Kidney (tissue), 14 donors: ENCODE measurements around the gene CAMK2A. TPM values are rescaled to one million over a fixed set of nuclear protein-coding genes. Genes with fewer than 3 reads are reported as not detected.

Experiments used
- DNase-seq, 5 donors: peaks; one replicate each; pipeline ENCODE4 v3.0.0-alpha.2; 2013 to 2020
- FAIRE-seq: peaks from 2 replicates; lab custom pipeline; 2012; peaks lifted over from hg19 to GRCh38; lab: Jason Lieb, UNC
- H3K27ac ChIP-seq, 2 donors: one replicate each; pipeline ENCODE4 v1.7.0; 2013; ENCODE audit warnings: low read depth in 2 of 2, low read length in 2 of 2, inconsistent platforms in 1 of 2
- H3K27me3 ChIP-seq: one replicate; pipeline ENCODE4 v1.7.1; 2013; ENCODE audit warnings: low read length, inconsistent platforms; ENCODE audit not compliant: control insufficient read depth, insufficient read depth
- H3K36me3 ChIP-seq, 3 donors: one replicate each; pipeline versions ENCODE4 v1.7.0 to v1.7.1; 2013; ENCODE audit warnings: low read length in 3 of 3, control low read depth in 1 of 3, inconsistent platforms in 1 of 3; ENCODE audit not compliant: insufficient read depth in 3 of 3, control insufficient read depth in 2 of 3
- H3K4me1 ChIP-seq, 3 donors: one replicate each; pipeline versions ENCODE4 v1.7.0 to v1.7.1; 2013; ENCODE audit warnings: low read length in 3 of 3, inconsistent platforms in 1 of 3, low read depth in 1 of 3; ENCODE audit not compliant: control insufficient read depth in 2 of 3, insufficient read depth in 2 of 3
- H3K4me3 ChIP-seq, 3 donors: one replicate each; pipeline versions ENCODE4 v1.7.0 to v1.8.1; 2013; ENCODE audit warnings: low read length in 3 of 3, control low read depth in 1 of 3, inconsistent platforms in 1 of 3
- H3K9ac ChIP-seq, 3 donors: one replicate each; pipeline versions ENCODE4 v1.7.0 to v1.7.1; 2013; ENCODE audit warnings: low read length in 3 of 3, control low read depth in 1 of 3, inconsistent platforms in 1 of 3
- H3K9me3 ChIP-seq, 3 donors: one replicate each; pipeline versions ENCODE4 v1.7.0 to v1.7.1; 2013; ENCODE audit warnings: low read length in 3 of 3, control low read depth in 1 of 3, inconsistent platforms in 1 of 3; ENCODE audit not compliant: control insufficient read depth in 2 of 3, insufficient read depth in 1 of 3
- CTCF ChIP-seq: IDR thresholded peaks from 3 replicates; pipeline ENCODE4 v1.5.1; 2012; ENCODE audit warnings: mild to moderate bottlenecking, moderate library complexity, borderline replicate concordance; ENCODE audit not compliant: insufficient read depth; ENCODE audit errors: extremely low read depth
- intact Hi-C: fragments of 100-400 bp; cut with DNase I; formaldehyde crosslinking; loops from one replicate; pipeline ENCODE4 v1.11.1; 2022
- polyA plus RNA-seq: library from polyadenylated mRNA; stranded (reverse); fragments of 350-450 nt; fragmentation: Illumina TruSeq; extraction: RNeasy Lipid Tissue Mini Kit (QIAGEN cat#74804); gene quantifications from one replicate; pipeline ENCODE4 v1.2.3, GENCODE V29; 2014; ENCODE audit warnings: low read depth, low replicate concordance; ENCODE audit not compliant: insufficient read depth
- total RNA-seq: library from RNA; stranded (reverse); fragmentation: NEBNext Ultra II Directional; extraction: Animal tissue kit (Norgen Biotek cat#: 25700); gene quantifications from one replicate; pipeline ENCODE4 v1.2.1, GENCODE V29; 2021
- donor health status: control.
- donor health status: control.
- donor health status: control.
- donor health status: control.
- donor health status: control.
- donor health status: DM: yes; HTN: yes; CAD: no.
- donor health status: Normal renal cell carcinoma (clear cell type).

Gene CAMK2A
- total and polyA plus RNA-seq, 2 donors from 2014 or later, result 0.28 to 0.90 TPM

GRCh38 chr5:150315245-150315644, 25.7 kb upstream of the CAMK2A start:
- Histone ChIP-seq H3K9me3 (no peaks in the 10 kb centered on the region), H3K9ac (no peak overlapping the region), H3K4me3 (no peak overlapping the region), H3K36me3 (no peaks in the 10 kb centered on the region), H3K27ac (no peak overlapping the region), H3K4me1 (peaks cover 0 to 2% (median 0%) of the 10 kb centered on the region in 3 donors), H3K27me3 (no peaks in the 10 kb centered on the region)
- TF ChIP-seq CTCF, result no peak
- FAIRE-seq (no peak), DNase-seq (no peak)
- intact Hi-C loops, result no loop called here

- DNase-seq (no peak), FAIRE-seq (no peak)
- no peak overlapping the region for H3K9ac ChIP-seq
- H3K27me3 ChIP-seq, result no peaks in the 10 kb centered on the region
- no peak overlapping the region for H3K4me3 ChIP-seq
- no peak overlapping the region for H3K27ac ChIP-seq
- TF ChIP-seq CTCF, result no peak
- no peaks in the 10 kb centered on the region for H3K4me1 ChIP-seq
- no peaks in the 10 kb centered on the region for H3K9me3 ChIP-seq
- no peaks in the 10 kb centered on the region for H3K36me3 ChIP-seq
- intact Hi-C loops, result no loop called here
These were observed 24.5 kb upstream of the CAMK2A start for GRCh38 chr5:150313921-150314716.

- no peaks in the 10 kb centered on the region for H3K9me3 ChIP-seq
- H3K27me3 ChIP-seq, result no peaks in the 10 kb centered on the region
- intact Hi-C loops, result no loop called here
- no peak for TF ChIP-seq CTCF
- no peak overlapping the region for H3K27ac ChIP-seq
- DNase-seq (no peak), FAIRE-seq (no peak)
- H3K4me3 ChIP-seq, result no peak overlapping the region
- H3K9ac ChIP-seq, result no peak overlapping the region
- no peaks in the 10 kb centered on the region for H3K4me1 ChIP-seq
- H3K36me3 ChIP-seq, result no peaks in the 10 kb centered on the region
These were observed 23.9 kb upstream of the CAMK2A start for GRCh38 chr5:150313501-150313900.
